KMS-11 (cell line): ENCODE results near the gene CCDC15.

Source experiments
- H2AFZ ChIP-seq: fragments of 200-600 bp; sonication (generic); 2 replicates; pipeline ENCODE4 v1.6.1; 2016; ENCODE audit warnings: antibody characterized with exemption, mixed run types, low read depth
- H3K27ac ChIP-seq: fragments of 200-600 bp; sonication (generic); 2 replicates; pipeline ENCODE4 v1.6.1; 2016; ENCODE audit warnings: mild to moderate bottlenecking, mixed run types
- H3K27me3 ChIP-seq: fragments of 200-600 bp; sonication (generic); 2 replicates; pipeline ENCODE4 v1.6.1; 2017; ENCODE audit warnings: mild to moderate bottlenecking, low read depth, mixed run types, moderate library complexity; ENCODE audit not compliant: insufficient read depth
- H3K36me3 ChIP-seq: fragments of 200-600 bp; sonication (generic); 2 replicates; pipeline ENCODE4 v1.6.1; 2017; ENCODE audit warnings: mild to moderate bottlenecking, mixed run types; ENCODE audit not compliant: insufficient read depth
- H3K4me1 ChIP-seq: fragments of 200-600 bp; sonication (generic); 2 replicates; pipeline ENCODE4 v1.6.1; 2016; ENCODE audit warnings: mild to moderate bottlenecking, low read depth, mixed run types; ENCODE audit not compliant: poor library complexity, severe bottlenecking
- H3K4me2 ChIP-seq: fragments of 200-600 bp; sonication (generic); 2 replicates; pipeline ENCODE4 v1.7.0; 2016; ENCODE audit warnings: mild to moderate bottlenecking, mixed run types
- H3K4me3 ChIP-seq: fragments of 200-600 bp; sonication (generic); IDR thresholded peaks from 2 replicates; pipeline ENCODE4 v1.6.1; 2017; ENCODE audit warnings: low read depth, low read length, mixed read lengths; ENCODE audit not compliant: insufficient read depth
- H3K79me2 ChIP-seq: fragments of 200-600 bp; sonication (generic); 2 replicates; pipeline ENCODE4 v1.6.1; 2016; ENCODE audit warnings: low read depth, mixed run types; ENCODE audit not compliant: insufficient read depth
- H3K9ac ChIP-seq: fragments of 200-600 bp; sonication (generic); 2 replicates; pipeline ENCODE4 v1.6.1; 2016; ENCODE audit warnings: mild to moderate bottlenecking, mixed run types
- H4K20me1 ChIP-seq: fragments of 200-600 bp; sonication (generic); 2 replicates; pipeline ENCODE4 v1.6.1; 2016; ENCODE audit warnings: mild to moderate bottlenecking, mixed run types; ENCODE audit not compliant: insufficient read depth
- TF ChIP-seq, protein P1 (sequence below): fragments of 200-600 bp; sonication (generic); conservative IDR thresholded peaks from 2 replicates; pipeline ENCODE4 v1.6.1; 2017; ENCODE audit warnings: low read depth, mild to moderate bottlenecking, antibody characterized with exemption, low read length, moderate library complexity, mixed read lengths

CCDC15 gene

DNA sequence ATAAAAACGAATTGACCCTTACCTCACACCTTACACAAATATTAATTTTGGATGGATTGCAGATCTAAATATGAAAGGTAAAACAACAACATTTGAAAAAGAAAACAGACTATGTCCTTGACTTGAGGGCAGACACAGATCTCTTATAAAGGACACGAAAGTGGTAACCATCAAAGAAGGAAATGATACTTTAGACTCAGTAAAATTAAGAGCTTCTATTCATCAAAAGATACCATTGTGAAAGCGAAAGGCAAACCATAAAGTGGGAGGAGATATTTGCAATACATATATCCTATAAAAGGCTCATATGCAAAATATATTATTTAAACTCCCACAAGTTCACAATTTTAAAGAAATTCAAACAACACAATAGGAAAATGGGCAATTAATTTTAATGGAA is 23.2 kb upstream of the CCDC15 start:
- Histone ChIP-seq H3K4me1 (no peaks in the 10 kb centered on the region), H4K20me1 (no peaks in the 10 kb centered on the region), H3K27ac (no peak overlapping the region), H3K79me2 (no peaks in the 10 kb centered on the region), H3K9ac (no peak overlapping the region), H3K4me2 (no peak overlapping the region), H3K27me3 (no peaks in the 10 kb centered on the region), H3K4me3 (no peak overlapping the region), H3K36me3 (no peaks in the 10 kb centered on the region), H2AFZ (no peak overlapping the region)
- TF ChIP-seq, protein P1, sequence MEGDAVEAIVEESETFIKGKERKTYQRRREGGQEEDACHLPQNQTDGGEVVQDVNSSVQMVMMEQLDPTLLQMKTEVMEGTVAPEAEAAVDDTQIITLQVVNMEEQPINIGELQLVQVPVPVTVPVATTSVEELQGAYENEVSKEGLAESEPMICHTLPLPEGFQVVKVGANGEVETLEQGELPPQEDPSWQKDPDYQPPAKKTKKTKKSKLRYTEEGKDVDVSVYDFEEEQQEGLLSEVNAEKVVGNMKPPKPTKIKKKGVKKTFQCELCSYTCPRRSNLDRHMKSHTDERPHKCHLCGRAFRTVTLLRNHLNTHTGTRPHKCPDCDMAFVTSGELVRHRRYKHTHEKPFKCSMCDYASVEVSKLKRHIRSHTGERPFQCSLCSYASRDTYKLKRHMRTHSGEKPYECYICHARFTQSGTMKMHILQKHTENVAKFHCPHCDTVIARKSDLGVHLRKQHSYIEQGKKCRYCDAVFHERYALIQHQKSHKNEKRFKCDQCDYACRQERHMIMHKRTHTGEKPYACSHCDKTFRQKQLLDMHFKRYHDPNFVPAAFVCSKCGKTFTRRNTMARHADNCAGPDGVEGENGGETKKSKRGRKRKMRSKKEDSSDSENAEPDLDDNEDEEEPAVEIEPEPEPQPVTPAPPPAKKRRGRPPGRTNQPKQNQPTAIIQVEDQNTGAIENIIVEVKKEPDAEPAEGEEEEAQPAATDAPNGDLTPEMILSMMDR, result no peak

DNA sequence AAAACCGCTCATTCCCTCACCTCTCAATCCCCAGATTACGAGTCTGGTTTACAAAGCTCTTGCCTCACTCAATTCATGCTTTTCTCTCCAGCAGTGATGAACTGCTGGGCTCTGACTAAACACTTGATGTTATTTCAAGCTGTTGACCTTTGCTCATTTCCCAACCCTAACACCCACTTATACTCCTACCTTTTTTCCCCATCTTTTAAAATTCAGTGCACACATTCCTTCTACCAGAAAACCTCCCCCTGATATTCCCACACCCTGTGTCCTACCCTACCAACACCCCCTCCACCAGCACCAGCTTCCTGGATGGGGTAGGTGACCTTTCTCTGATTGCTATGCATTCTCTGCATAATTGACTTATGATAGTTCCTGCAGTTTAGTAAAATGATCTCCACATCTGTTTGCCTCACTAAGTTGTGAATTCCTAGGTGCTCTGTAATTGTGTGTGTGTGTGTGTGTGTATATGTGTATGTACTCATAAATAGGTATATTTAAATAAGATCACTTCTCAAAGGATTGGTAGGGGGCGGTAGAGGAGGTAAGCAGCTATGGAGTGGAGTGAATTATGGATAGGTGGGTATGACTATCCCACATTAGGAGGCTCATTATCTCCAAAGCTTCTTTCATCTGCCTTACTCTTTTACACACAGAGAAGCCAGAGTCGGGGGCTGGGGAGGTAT is 19.0 kb upstream of the CCDC15 start:
- no peak overlapping the region for H3K4me3 ChIP-seq
- H3K9ac ChIP-seq, result no peak overlapping the region
- H3K79me2 ChIP-seq, result no peaks in the 10 kb centered on the region
- no peaks in the 10 kb centered on the region for H3K27me3 ChIP-seq
- TF ChIP-seq, protein P1, result no peak
- no peaks in the 10 kb centered on the region for H4K20me1 ChIP-seq
- no peak overlapping the region for H3K27ac ChIP-seq
- no peak overlapping the region for H2AFZ ChIP-seq
- no peaks in the 10 kb centered on the region for H3K4me1 ChIP-seq
- H3K4me2 ChIP-seq, result no peak overlapping the region
- H3K36me3 ChIP-seq, result no peaks in the 10 kb centered on the region

DNA sequence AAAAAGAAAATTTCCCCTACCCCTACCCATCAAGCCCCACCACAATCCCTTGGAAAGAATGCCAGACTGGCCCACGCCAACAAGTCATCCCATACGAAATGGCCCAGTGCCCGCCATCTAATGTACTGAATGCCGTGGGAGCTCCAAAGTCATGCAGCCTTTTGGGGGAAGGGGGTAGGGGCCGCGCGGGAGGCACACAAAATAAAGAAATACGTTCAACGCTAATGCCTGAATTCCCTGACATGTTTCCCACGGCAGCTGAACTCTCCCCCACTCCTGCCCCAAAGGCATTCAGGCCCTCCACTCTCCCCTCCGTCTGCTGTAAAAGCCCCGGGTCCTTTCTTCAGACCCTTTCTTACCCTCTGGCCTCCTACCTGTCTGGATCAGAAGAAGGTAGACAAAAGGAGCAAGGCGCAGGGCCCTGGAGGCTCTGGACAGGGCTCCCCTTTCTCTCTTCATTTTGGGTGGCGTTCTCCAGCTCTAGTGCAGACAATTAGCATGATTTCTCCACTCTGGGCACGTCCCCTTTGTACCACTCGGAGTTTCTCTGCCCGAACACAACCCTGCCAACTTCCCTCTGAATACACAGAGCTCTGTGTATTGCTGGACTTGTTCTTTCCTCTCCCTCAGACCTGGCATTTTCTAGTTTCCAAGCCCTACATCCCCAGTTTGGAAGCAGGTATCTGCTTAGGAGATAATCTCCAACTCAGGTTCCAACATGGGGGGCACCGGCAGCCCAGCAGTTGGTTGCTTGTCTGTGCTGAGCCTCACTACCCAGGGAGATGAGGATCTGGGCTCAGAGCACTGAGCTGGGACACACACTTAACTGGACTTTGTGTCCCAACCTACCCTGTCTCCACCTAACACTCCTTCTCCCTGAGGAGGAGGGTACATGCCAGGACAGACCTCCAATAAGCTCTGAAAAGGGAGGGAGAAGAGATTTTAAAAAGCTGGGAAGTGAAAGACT is 18.2 kb upstream of the CCDC15 start, which contains the start of gene HEPACAM:
TSS of gene HEPACAM (minus strand) at position 500 of the 967 bp plus-strand sequence. CDS start at position 459, 41 bp downstream.
- Histone ChIP-seq H3K9ac (no peak within 1 kb of the TSS), H4K20me1 (no peaks in the 10 kb centered on the region), H2AFZ (no peak within 1 kb of the TSS), H3K27ac (no peak within 1 kb of the TSS), H3K79me2 (no peaks in the 10 kb centered on the region), H3K27me3 (no peaks in the 10 kb centered on the region), H3K36me3 (no peaks in the 10 kb centered on the region), H3K4me2 (no peak within 1 kb of the TSS), H3K4me3 (no peak within 1 kb of the TSS), H3K4me1 (no peaks in the 10 kb centered on the region)
- TF ChIP-seq, protein P1, result no peak

DNA sequence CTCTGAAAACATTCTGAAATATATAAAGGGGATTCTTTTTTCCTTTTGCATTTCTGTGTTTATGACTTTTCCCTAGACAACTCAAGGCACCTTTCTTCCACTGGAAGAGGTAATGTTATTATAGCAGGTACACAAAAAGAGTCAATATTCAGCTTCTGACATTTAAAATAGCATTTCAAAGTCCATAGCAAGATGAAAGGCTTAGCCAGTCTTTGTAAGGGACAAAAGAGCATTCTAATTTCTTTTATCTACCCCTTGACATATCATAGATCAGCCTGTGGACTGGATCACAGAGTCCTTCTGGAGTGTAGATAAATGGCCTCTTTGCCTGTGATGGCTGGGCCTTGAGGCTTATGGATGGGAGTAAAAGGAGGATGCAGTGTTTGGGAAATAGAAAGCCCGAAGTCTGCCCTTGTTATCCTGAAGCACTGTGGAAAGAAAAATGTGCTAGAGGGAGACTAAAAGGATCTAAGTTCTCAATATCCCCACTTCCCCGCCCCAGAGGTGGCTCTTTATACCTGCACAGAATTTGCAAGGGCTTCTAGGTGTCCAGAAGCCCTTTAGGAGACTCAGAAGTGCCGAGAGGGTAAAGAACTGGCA is 16.6 kb upstream of the CCDC15 start:
- Histone ChIP-seq H3K9ac (no peak overlapping the region), H3K27me3 (no peaks in the 10 kb centered on the region), H3K79me2 (no peaks in the 10 kb centered on the region), H3K4me2 (no peak overlapping the region), H3K4me3 (no peak overlapping the region), H3K36me3 (no peaks in the 10 kb centered on the region), H3K27ac (no peak overlapping the region), H3K4me1 (no peaks in the 10 kb centered on the region), H4K20me1 (no peaks in the 10 kb centered on the region), H2AFZ (no peak overlapping the region)
- TF ChIP-seq, protein P1, result no peak
